GM21367 (cell line): ENCODE results near the gene MICOS13.

Experiments
- ATAC-seq: cut with Tn5 transposase; IDR thresholded peaks from one replicate; pipeline ENCODE4 v1.9.1; 2021; ENCODE audit not compliant: unreplicated experiment

The MICOS13 gene

GRCh38 chr19:5669212-5669611, 11.1 kb downstream of the MICOS13 start:
- no peak for ATAC-seq

- no peak for ATAC-seq
These were observed 12.5 kb downstream of the MICOS13 start for GRCh38 chr19:5667751-5668271.

- no peak for ATAC-seq
These were observed 13.2 kb downstream of the MICOS13 start for GRCh38 chr19:5666921-5667610.

- ATAC-seq: no peak
These were observed 14.4 kb downstream of the MICOS13 start for GRCh38 chr19:5665781-5666513.

- ATAC-seq: no peak
These were observed 15.8 kb downstream of the MICOS13 start for GRCh38 chr19:5664515-5664914.

GRCh38 chr19:5663904-5664303, 16.4 kb downstream of the MICOS13 start:
- no peak for ATAC-seq

GRCh38 chr19:5661483-5661882, 18.8 kb downstream of the MICOS13 start:
- no peak for ATAC-seq

- ATAC-seq: no peak
These were observed 24.9 kb downstream of the MICOS13 start for GRCh38 chr19:5655412-5655811.

GRCh38 chr19:5654931-5655330, 25.4 kb downstream of the MICOS13 start:
- no peak for ATAC-seq

- ATAC-seq: no peak
These were observed 28.1 kb downstream of the MICOS13 start for GRCh38 chr19:5652261-5652660.

- no peak for ATAC-seq
These were observed 29.0 kb downstream of the MICOS13 start for GRCh38 chr19:5651361-5651760.

- ATAC-seq: no peak
These were observed 31.9 kb downstream of the MICOS13 start for GRCh38 chr19:5648464-5648863.

GRCh38 chr19:5646703-5647102, 33.6 kb downstream of the MICOS13 start:
- no peak for ATAC-seq

- no peak for ATAC-seq
These were observed 34.9 kb downstream of the MICOS13 start for GRCh38 chr19:5645409-5645808.

- no peak for ATAC-seq
These were observed 36.3 kb downstream of the MICOS13 start for GRCh38 chr19:5644037-5644436.

- ATAC-seq: no peak
These were observed 37.3 kb downstream of the MICOS13 start for GRCh38 chr19:5643060-5643459.

GRCh38 chr19:5642204-5642603, 38.1 kb downstream of the MICOS13 start:
- ATAC-seq: no peak

- ATAC-seq: no peak
These were observed 39.1 kb downstream of the MICOS13 start for GRCh38 chr19:5641171-5641570.

- no peak for ATAC-seq
These were observed 42.3 kb downstream of the MICOS13 start for GRCh38 chr19:5637971-5638370.

GRCh38 chr19:5635427-5635826, 44.9 kb downstream of the MICOS13 start:
- no peak for ATAC-seq

GRCh38 chr19:5632657-5633056, 47.7 kb downstream of the MICOS13 start:
- no peak for ATAC-seq

GRCh38 chr19:5632241-5632612, 48.1 kb downstream of the MICOS13 start:
- ATAC-seq: no peak
